GM19397 (cell line): Measurements from ENCODE around the gene IGDCC3.

ENCODE experiments used
- ATAC-seq: cut with Tn5 transposase; IDR thresholded peaks from one replicate; pipeline ENCODE4 v1.9.1; 2021; ENCODE audit warnings: mild to moderate bottlenecking, moderate library complexity; ENCODE audit not compliant: unreplicated experiment

IGDCC3 gene

DNA sequence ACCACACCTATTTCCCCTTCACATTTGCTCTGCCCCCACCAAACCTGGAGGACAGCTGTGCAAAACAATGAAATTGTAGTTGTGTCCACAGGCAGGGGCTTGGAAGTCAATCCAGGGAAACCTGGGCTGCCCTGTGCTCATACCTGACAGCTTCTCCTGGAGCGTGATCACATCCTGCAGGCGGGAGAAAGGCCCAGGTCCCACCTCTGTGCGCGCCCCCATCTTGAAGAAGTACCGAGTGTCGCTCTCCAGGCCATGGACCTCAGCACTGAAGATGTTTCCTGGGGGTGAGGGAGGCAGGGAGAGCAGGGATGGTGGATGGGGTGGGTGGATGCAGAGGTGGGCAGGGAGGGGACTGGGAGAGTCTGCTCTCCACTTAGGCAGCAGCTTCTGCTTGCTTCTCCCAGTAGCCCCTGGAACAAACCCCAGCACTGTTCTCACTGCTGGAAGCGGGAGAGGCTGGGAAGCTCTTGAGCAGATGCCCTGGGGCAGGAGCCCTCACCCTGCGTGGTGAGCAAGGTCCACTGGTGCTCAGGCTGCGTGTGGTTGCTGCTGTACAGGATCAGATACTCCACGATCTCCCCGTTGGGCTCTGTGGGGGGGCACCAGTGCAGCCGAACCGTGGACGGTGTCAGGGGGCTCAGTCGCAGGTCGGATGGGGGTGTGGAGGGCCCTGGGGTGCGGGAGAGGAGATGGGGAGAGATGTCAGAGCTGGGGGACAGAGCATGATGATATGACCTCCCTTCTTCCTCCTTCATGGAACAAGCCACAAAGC is 10.7 kb upstream of the IGDCC3 start:
- no peak for ATAC-seq

- ATAC-seq: no peak
Measured at GRCh38 chr15:65386886-65387285, 9.1 kb upstream of the IGDCC3 start.

GRCh38 chr15:65386376-65386775 is 8.6 kb upstream of the IGDCC3 start:
- no peak for ATAC-seq

GRCh38 chr15:65385870-65386258 is 8.1 kb upstream of the IGDCC3 start:
- no peak for ATAC-seq

DNA sequence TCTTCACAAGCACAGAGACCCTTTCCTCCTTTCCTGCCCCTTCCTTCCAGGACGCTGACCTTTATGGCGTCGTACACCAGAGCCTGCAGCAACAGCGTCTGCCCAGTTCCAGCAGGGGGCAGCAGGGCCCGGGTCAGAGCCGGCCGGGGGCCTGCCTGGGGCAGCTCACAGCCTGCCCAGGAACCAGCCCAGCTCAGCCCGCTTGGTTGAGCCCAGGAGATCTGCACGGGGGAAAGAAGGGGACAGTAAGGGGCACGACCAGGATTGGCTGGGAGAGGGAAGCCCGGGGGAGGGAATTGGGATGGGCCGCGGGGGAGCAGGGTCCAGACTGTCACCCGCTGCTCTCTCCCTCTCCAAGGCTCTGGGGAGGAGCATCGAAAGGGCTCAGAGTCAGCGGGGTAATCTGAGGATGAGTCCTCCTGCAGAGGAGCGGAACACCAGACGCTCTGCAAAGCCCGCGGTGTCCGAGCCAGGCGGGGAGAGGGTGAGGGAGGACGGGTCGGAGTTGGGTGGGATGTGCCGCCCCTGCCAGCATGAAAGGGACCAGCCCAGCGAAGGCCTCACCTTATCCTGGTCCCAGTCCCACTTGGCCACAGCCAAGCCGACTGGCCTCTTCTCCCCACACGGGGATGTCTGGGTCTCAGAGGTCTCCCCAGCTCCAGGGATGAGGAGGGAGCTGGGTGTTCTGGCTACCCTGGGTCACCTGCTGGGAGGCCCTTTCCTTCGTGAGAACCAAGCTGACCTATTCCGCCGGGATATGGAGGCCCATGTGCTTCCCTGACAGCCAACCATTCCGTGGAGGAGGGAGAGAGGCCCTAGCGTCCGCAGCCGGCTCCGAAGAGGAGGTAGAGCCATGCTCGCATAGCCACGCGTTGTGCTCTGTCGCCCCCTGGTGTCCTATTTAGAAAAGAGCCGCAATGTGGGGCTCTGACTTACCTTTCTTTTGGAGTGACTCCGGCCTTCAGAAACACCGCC is 7.4 kb upstream of the IGDCC3 start:
- no peak for ATAC-seq

GRCh38 chr15:65384505-65384894 is 6.7 kb upstream of the IGDCC3 start:
- no peak for ATAC-seq

DNA sequence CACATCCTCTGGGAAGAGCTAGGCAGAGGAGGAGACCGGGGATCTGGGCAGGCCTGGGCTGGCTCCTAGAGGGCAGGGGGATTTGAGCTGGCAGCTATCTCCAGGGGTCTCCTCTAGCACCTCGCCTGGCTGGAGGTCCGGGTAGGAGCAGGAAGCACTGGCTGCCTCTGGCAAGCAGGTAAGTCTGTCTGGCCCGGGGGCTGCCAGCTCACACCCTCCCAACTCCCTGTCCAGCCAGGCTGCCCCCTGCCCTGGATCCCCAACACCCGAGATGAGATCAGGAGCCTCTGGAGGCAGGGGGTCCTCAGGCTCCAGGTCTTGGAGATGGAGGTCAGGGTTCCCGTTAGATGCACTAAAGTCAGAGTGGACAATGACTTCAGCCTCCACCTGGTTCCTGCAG is 6.2 kb upstream of the IGDCC3 start:
- ATAC-seq: no peak

DNA sequence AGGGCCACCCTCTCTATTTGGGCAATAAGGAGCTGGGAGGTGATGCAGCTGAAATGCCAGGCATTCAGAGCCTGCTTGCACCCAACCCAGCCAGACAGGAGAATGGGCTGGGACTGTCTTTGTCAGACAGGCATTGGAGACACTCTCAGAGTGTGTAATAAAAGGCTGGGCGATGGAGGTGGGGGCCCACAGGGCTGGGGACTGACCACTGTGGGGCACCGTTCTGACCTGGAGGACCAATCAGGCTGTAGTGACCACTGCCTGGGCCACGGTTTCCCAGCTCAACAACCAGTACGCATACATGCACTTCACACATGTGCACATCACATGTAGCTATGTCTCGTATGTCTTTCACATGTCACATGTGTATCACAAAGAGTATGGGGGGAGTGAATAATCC is 5.7 kb upstream of the IGDCC3 start:
- no peak for ATAC-seq

GRCh38 chr15:65382921-65383320 is 5.1 kb upstream of the IGDCC3 start:
- ATAC-seq: no peak

DNA sequence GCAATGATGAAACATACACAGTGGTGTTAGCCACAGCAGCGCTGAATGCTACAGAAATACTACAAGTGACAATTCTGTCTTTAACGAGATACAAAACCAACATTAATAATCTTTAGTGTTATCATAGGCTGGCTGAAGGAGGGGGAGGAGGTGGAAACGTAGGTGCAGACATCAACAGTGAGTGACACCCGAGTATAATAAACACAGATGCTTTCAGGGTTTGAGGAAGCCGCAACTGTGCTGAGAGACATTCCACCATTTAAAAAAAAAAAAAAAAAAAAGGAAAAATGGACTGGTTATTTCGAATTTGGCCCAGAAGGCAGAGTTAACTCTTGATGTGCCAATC is 4.3 kb upstream of the IGDCC3 start:
- no peak for ATAC-seq

DNA sequence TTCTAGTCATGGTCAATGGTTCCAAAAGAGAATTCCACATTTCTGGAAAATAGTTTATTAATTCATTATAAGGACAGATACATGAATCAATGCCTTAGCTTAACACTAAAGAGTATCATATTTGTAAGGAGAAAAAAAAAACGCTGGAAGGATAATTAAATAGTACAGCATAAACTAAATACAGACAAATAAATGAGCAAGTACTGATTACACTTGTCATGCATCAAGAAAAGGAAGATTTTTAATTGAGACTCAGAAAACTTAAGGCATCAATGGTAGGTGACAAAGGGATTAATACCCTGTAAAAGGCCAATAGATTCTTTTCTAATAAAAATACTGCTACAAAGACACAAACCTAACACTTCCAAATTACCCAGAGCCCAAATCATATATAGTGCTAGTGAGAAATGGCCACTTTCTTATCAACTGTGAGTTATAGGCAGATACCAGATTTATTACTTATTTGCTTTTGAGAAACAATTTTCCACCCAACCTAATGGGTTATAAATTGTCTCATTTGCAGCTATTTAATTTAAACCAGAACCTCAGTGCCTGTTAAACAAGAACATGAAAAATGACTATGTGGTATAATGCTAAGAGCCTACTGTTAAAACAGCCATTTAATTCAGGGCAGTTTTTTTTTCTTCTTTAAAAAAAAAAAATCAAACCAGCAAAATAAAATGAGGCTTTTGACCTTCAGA is 3.8 kb upstream of the IGDCC3 start:
- no peak for ATAC-seq

GRCh38 chr15:65379986-65380385 is 2.2 kb upstream of the IGDCC3 start:
- no peak for ATAC-seq

DNA sequence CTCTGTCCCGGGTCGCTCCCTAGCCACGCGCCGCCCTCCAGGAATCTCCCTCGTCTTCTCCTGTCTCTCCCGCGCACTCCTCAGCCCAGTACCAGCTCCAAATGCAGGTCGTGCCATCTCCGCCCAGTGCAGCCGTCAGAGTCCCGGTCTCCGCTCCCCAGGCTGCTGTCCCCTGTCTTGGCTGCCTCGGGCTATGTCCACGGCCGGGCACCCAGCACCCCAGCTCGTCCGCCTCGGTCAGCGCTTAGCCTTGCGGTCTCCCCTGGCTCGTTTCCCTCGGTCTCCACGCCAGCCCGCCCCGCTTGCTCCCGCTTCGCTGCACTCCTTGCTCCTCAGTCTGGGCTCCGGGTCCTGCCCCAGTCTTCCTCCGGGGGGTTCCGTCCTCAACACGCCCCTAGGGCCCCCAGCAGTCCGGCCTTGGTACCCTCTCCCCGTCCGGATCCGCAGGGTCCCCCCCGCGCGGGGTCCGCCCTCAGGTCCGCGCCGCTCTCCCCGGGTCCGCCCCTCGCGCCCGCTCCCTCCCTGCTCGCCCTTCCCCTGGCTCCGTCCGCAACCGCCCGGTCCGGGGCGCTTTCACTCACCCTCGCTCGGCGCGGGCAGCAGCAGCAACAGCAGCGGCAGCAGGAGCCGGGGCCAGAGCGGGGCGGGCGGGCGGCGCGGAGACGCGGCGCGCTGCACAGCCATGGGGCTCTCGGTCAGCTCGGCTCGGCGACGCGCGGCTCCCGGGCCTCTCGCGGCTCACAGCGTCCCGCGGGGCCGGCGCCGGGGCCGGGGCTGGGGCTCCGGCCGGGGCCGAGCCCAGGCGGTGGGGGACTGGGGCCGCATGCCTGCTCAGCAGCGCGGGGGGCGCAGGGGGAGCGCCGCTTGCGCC is 462 bp downstream of the IGDCC3 start:
- no peak for ATAC-seq

DNA sequence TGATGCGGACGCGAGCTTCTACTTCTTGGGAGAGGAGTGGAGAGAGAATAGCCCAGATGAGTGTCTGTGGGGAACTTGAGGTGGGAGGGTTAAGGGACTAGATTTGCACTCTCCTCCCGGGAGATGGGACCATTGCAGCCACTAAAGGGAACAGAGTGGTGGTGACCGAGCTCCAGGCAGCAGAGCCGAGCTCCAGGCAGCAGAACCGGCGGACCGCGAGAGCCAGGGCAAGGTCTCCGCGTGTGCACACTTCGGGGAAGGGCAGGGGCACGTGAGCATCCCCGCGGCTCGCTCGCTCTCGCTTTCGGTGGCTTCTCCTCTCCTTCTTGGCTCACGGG is 1.1 kb downstream of the IGDCC3 start:
- ATAC-seq: no peak

DNA sequence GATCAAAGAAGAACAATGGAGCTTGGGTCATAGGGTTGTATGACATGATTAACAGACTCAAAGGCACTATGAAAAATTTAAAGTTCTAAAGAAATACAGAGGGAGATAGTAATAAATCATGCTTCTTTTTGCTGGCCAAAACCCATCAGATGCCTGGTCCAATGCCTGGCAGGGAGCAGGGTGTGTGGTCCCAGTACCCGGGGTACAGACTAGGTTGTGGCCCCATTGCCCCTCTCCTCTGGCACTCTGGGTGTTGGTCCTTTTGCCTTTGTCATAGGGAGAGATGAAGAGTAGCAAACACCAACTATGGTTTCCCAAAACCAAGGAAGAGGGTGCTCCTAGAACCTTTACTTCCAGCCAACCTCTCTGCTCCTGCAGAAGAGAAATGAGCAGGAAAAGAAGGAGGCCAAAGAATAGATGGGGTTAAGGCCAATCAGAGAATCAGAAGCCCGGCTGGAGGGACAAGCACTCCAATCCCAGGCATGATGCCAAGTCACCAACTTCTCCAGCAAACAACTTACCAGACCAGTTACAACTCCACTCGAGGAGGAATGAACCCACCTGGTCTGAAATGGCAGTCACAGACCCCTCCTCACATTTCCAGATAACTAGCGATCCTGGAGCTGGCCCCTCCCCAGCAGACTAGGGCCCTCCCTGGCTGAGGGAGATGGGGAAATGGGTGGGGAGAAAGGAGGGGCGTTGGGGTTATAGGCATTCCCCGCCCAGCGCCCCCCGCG is 1.8 kb downstream of the IGDCC3 start:
- ATAC-seq: no peak

DNA sequence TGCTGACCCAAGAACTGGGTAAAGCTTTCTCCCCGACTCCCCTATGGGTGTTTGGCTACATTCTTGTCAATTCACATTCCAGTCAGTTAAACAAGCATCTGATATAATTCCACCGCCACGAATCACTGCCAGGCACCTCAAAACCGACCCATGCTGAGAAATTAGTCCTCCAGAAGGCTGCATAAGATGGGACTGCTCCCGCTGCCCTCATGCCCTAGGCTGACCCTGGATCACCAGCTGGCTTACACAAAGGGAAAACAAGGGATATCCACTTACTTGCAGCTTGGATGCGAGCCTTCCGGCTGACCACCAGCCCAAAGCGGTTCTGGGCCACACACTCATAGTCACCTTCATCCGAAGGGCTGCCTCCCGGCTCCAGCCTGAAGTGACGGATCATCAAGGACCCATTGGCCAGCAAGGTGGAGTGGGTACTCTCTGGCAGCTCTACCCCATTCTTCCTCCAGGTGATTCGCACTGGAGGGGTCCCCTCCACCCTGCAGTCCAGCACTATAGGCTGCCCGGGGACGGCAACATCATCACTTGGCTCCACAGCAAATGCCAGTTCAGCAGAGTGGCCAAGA is 2.9 kb downstream of the IGDCC3 start:
- no peak for ATAC-seq

DNA sequence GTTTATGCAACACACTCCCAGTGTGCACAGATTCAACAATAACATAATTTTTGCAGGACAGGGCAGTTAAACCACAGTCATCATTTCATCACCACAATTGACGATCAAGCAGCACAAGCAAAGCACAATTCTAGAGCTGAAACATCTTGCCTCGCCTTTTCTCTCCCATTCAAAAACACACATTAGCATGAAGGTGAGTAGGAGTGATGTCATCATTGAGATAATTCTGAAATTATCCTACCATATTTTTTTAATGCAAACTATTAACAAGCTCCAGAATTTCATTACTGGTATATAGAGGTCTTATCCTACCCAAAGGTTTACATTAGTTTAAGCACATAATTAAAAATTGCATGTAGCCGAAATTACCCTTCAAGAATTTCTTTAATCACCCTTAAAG is 3.5 kb downstream of the IGDCC3 start:
- ATAC-seq: no peak

DNA sequence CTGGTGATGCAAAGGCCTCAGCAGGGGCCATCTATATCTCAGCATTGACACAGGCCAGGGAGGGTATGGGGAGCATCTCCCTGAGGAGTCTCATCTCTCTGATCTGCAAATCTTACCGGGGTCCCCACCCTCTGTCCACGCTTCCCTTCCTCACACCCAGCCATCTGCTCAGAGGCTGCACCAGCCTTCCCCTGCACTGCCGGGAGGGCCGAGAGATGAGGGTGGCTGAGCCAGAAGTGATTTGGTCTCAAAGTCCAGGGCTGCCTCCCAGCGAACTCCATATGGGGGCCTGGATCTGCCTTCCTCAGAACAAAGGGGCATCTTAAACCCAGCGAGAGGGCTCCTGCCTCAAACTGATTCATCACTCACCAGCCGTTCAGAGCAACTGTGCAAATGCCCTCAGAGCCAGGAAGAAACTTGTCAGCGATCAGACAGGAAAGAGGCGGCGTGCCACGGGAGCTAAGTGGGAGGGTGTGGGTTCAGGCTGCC is 4.6 kb downstream of the IGDCC3 start:
- ATAC-seq: no peak

DNA sequence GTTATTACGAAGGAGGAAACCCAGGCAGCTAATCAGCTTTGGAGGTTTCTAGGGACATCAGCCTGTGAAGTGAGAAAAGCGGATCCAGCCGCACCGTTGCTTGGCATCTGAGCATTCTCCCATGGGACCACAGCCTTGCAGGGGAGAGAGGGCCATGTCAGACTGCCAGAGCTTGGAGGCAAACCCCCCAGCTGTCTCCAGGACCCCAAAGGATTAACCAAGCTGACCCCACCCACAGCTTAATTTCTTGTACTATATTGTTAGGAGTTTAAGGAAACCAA is 5.1 kb downstream of the IGDCC3 start:
- ATAC-seq: no peak
